Measurements from ENCODE around the gene FKBP15.
"Not testable (repeated sequence)": the region's sequence is repeated elsewhere in the genome, so short reads cannot be mapped to it uniquely, and the experiment has no call there.

FKBP15 gene

DNA sequence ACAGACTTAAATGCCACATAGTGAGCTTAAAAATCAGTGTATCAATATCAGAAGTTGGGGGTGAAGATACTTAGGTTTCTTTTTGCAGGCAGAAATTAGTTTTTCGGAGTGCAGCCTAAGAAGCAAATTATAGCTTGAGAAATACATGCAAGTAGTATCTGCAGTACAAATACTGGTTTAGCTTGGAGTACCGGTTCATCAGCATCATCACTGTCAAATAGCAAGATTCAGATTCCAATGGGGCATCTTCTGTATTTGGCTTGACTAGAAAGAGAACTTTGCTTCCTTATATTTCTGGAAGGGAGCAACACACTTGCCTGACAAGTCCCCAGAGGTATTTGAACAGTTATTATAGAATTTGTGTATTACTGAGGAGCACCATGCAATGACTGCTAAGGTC, 20.1 kb upstream of the FKBP15 start:
- no peak overlapping the region for H3K27ac Mint-ChIP-seq
- H3K9me3 Mint-ChIP-seq = no peaks in the 10 kb centered on the region
- no peaks in the 10 kb centered on the region for H3K4me1 Mint-ChIP-seq
- H3K4me3 Mint-ChIP-seq = no peak overlapping the region
- ATAC-seq (no peak), DNase-seq (no peak)
- no peaks in the 10 kb centered on the region for H3K27me3 Mint-ChIP-seq

GRCh38 chr9:113238859-113239232, 17.8 kb upstream of the FKBP15 start:
- Mint-ChIP-seq H3K4me3 (no peak overlapping the region), H3K9me3 (no peaks in the 10 kb centered on the region), H3K27me3 (no peaks in the 10 kb centered on the region), H3K4me1 (no peaks in the 10 kb centered on the region), H3K27ac (no peak overlapping the region)
- ATAC-seq (no peak), DNase-seq (no peak)

- ATAC-seq (peak; percentile 33), DNase-seq (no peak)
- Mint-ChIP-seq H3K4me1 (peaks cover 2% of the 10 kb centered on the region), H3K27me3 (no peaks in the 10 kb centered on the region), H3K27ac (peak overlapping the region in 1 of 2 donors; percentile 5), H3K9me3 (no peaks in the 10 kb centered on the region), H3K4me3 (no peak overlapping the region)
These were observed 17.3 kb upstream of the FKBP15 start for GRCh38 chr9:113238202-113238858.

- H3K4me1 Mint-ChIP-seq = peaks cover 12% of the 10 kb centered on the region
- no peaks in the 10 kb centered on the region for H3K9me3 Mint-ChIP-seq
- ATAC-seq (no peak), DNase-seq (no peak)
- no peaks in the 10 kb centered on the region for H3K27me3 Mint-ChIP-seq
- no peak overlapping the region for H3K27ac Mint-ChIP-seq
- H3K4me3 Mint-ChIP-seq = no peak overlapping the region
These were observed 15.9 kb upstream of the FKBP15 start for GRCh38 chr9:113237026-113237425.

DNA sequence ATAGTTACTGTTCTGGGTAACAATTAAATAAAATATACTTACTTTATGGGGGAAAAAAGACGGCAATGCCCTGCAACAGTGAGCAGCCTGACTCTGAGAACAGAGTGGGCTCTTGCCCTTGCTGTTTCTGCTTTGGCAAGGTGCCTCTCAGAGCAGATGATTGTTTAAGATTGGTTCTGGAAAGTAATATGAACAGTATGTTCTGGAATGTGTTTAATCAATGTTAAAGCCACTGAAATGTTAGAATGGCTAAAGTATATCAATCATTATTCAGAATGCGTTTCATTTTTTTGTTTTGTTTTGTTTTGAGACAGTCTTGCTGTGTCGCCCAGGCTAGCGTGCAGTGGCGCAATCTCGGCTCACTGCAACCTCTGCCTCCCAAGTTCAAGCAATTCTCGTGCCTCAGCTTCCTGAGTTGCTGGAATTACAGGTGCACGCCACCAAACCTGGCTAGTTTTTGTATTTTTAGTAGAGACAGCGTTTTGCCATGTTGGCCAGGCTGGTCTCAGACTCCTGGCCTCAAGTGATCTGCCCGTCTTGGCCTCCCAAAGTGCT, 14.7 kb upstream of the FKBP15 start:
- H3K27me3 Mint-ChIP-seq, H3K9me3 Mint-ChIP-seq, H3K4me3 Mint-ChIP-seq, ATAC-seq, DNase-seq: not testable (repeated sequence)
- Mint-ChIP-seq H3K27ac (peak overlapping the region in 1 of 2 donors; percentile 71), H3K4me1 (peaks cover 12% of the 10 kb centered on the region)

GRCh38 chr9:113231701-113232100, 10.6 kb upstream of the FKBP15 start:
- Mint-ChIP-seq H3K27me3 (no peaks in the 10 kb centered on the region), H3K27ac (no peak overlapping the region), H3K9me3 (no peaks in the 10 kb centered on the region), H3K4me1 (peaks cover 19% of the 10 kb centered on the region), H3K4me3 (no peak overlapping the region)
- DNase-seq (no peak), ATAC-seq (no peak)

GRCh38 chr9:113228130-113228665, 7.1 kb upstream of the FKBP15 start:
- H3K9me3 Mint-ChIP-seq = no peaks in the 10 kb centered on the region
- ATAC-seq (no peak), DNase-seq (no peak)
- no peak overlapping the region for H3K27ac Mint-ChIP-seq
- H3K4me3 Mint-ChIP-seq = no peak overlapping the region
- H3K4me1 Mint-ChIP-seq = peaks cover 17% of the 10 kb centered on the region
- H3K27me3 Mint-ChIP-seq = no peaks in the 10 kb centered on the region

DNA sequence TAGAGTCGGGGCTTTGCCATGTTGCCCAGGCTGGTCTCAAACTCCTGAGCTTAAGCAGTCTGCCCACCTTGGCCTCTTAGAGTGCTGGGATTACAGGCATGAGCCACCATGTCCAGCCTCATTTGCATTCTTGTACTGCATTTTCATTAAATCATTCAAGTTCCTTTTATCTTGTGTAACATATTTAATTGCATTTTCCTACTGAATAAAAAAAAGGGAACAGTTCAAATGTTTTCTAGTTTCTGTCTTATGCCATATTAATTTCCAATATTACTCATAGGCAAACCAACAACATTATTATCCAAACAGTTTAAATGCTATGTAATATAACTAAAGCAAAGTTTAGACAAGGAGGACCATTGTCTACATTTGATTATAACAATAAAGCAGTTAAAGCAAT, 6.4 kb upstream of the FKBP15 start:
- Mint-ChIP-seq H3K27me3 (no peaks in the 10 kb centered on the region), H3K4me3 (no peak overlapping the region), H3K27ac (no peak overlapping the region), H3K9me3 (no peaks in the 10 kb centered on the region), H3K4me1 (peaks cover 17% of the 10 kb centered on the region)
- no peak for ATAC-seq
- no peak for DNase-seq

DNA sequence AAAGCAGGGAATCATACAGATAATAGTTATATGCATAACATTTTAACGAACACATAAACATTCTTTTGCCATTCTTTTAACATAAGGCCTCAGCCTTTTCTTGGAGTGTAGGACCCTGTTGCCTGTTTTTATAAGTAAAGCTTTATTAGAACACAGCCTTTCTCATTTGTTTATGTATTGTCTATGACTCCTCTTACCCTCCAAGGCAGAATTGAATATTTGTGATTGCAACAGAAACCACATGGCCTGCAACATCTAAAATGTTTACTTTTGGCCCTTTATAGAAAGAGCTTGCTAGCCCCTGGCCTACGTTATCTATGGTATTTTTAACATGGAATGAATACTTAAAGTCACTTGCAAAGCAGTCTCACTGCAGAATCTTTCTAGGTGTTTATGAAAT, 2.9 kb upstream of the FKBP15 start:
- Mint-ChIP-seq H3K9me3 (no peaks in the 10 kb centered on the region), H3K27ac (no peak overlapping the region), H3K4me1 (peaks cover 37% of the 10 kb centered on the region), H3K4me3 (no peak overlapping the region), H3K27me3 (no peaks in the 10 kb centered on the region)
- no peak for DNase-seq
- no peak for ATAC-seq

- DNase-seq = no peak
- ATAC-seq = no peak
- Mint-ChIP-seq H3K4me3 (peak overlapping the region; percentile 97 to 99), H3K4me1 (peaks cover 33% of the 10 kb centered on the region), H3K27me3 (no peaks in the 10 kb centered on the region), H3K27ac (peak overlapping the region in 1 of 2 donors; percentile 67), H3K9me3 (no peaks in the 10 kb centered on the region)
These were observed 1.4 kb upstream of the FKBP15 start for GRCh38 chr9:113222482-113222841.

- H3K27me3 Mint-ChIP-seq = no peaks in the 10 kb centered on the region
- DNase-seq (no peak), ATAC-seq (no peak)
- peak overlapping the region; percentile 97 to 99 for H3K4me3 Mint-ChIP-seq
- H3K27ac Mint-ChIP-seq = peak overlapping the region; percentile 97 to 98
- no peaks in the 10 kb centered on the region for H3K9me3 Mint-ChIP-seq
- peaks cover 33% of the 10 kb centered on the region for H3K4me1 Mint-ChIP-seq
These were observed 864 bp upstream of the FKBP15 start for GRCh38 chr9:113221800-113222481.

DNA sequence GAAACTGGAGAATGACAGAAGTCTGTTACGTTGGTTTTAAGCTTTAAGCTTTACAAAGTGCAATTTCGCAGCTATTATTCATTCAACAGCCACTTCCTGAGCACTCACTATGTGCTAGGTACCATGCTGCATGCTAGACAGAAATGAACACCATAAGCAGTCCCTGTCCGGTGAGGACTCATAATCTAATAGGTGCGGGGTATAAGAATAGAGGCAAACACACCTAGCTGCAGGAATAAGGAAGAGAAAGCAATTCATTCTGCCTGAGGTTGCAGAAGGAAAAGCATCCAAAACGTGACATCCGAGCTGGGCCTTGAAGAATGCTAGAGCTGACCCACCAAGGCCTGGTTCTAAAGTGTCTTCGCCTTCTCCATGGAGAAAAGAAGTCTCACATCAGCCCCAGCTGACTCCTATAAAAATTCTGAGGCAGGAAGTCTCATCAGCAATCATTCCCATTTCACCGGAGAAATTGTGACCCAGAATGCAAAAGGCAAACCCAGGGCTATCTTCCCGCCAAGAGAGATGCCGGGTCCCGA, 542 bp downstream of the FKBP15 start:
- Mint-ChIP-seq H3K27me3 (no peaks in the 10 kb centered on the region), H3K9me3 (no peaks in the 10 kb centered on the region), H3K4me3 (peak overlapping the region; percentile 97 to 99), H3K27ac (peak overlapping the region; percentile 97 to 98), H3K4me1 (peaks cover 33% of the 10 kb centered on the region)
- DNase-seq (peak in 1 of 2 donors; percentile 5), ATAC-seq (peak; percentile 28)

- Mint-ChIP-seq H3K27ac (peak overlapping the region; percentile 12 to 97), H3K9me3 (no peaks in the 10 kb centered on the region), H3K27me3 (no peaks in the 10 kb centered on the region), H3K4me3 (peak overlapping the region; percentile 97 to 99), H3K4me1 (peaks cover 37% of the 10 kb centered on the region)
- DNase-seq (peak; percentile 12 to 61), ATAC-seq (peak; percentile 71)
These were observed 1.1 kb downstream of the FKBP15 start for GRCh38 chr9:113219969-113220368.

DNA sequence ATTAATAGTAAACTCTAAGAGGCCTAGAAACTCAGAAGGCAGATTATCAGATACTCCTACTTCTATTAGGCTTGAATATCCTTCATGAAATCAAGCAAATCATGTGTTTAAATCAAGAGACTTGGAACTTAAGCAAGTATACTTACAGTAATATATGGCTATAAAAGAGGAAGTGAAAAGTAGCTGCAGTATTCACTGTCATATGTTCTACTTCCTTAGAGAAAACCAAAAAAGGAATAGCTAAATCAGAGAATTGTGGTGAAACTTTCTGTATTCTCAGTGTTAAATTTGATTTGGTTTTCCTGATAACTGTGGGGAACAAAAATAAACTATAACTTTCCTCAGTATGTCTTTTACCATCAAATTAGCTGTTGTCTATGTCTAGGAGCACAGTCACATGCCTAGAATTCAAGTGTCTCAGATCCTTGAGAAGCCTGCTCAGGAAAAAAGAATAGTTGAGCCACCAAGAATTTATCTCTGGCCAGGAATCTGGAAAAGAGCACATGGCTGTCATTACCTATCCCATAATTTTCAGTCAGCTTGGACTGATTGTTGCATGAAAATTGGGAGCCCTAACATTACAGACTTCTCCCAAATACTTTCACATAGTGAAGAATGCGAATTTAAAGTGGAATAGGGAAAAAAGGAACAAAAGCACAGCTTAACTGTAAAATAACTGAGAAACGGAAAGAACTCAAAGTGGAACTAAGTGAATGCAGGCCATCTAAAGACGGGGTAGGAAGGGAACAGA, 1.7 kb downstream of the FKBP15 start:
- ATAC-seq (no peak), DNase-seq (no peak)
- H3K4me3 Mint-ChIP-seq = peak overlapping the region; percentile 97 to 99
- peak overlapping the region; percentile 12 to 97 for H3K27ac Mint-ChIP-seq
- H3K9me3 Mint-ChIP-seq = no peaks in the 10 kb centered on the region
- no peaks in the 10 kb centered on the region for H3K27me3 Mint-ChIP-seq
- peaks cover 40% of the 10 kb centered on the region for H3K4me1 Mint-ChIP-seq

DNA sequence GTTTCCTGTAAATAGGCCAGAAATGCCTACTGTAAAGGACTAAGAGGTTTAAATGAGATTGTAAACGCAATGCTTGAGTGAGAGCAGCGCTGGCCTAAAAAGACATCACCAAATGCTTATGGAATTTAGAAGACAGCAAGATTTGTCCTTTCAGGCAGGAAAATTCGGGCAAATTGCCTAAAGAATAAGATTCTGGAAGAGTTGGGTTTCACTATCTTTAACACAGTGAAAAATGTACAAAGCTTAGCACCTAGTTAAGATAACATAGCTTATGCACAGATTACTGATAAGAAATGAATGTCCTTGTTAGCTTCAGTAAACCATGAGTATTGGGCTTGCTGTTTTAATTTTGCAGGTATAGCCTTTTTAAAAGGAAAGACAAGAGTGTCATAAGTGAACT, 4.7 kb downstream of the FKBP15 start:
- Mint-ChIP-seq H3K4me1 (peaks cover 24% of the 10 kb centered on the region), H3K27me3 (no peaks in the 10 kb centered on the region), H3K4me3 (no peak overlapping the region), H3K27ac (no peak overlapping the region), H3K9me3 (no peaks in the 10 kb centered on the region)
- no peak for ATAC-seq
- DNase-seq = no peak
